ENCODE data around the gene UBE4B. TPM values are rescaled to one million over a fixed set of nuclear protein-coding genes. Genes with fewer than 3 reads are reported as not detected.

Gene UBE4B
- total and polyA plus RNA-seq, 2 of the 4 experiments (the other 2 are of a cell fraction), result 26.5 to 39.3 TPM

DNA sequence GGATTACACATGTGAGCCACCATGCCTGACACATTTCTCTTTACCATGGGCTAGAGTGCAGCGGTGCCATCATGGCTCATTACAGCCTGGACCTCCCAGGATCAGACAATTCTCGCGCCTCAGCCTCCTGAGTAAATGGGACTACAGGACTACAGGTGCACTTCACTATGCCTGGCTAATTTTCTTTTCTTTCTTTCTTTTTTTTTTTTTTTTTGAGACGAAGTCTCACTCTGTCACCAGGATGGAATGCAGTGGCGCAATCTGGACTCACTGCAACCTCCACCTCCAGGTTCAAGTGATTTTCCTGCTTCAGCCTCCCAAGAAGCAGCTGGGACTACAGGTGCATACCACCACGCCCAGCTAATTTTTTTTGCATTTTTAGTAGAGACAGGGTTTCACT lies 162.8 kb downstream of the UBE4B start:
- intact Hi-C loops (cut with micrococcal nuclease) (no loop called here), dilution Hi-C loops (cut with HindIII; ENCODE audit: low sequenced_read_pairs, unreplicated experiment) (no loop called here), in situ Hi-C loops (cut with MboI; ENCODE audit: low sequenced_read_pairs) (no loop called here)
- H4K91ac ChIP-seq (ENCODE audit: insufficient read depth, low read depth, low read length), result no peak overlapping the region
- H4K20me1 ChIP-seq (ENCODE audit: insufficient read depth, low read length), result no peaks in the 10 kb centered on the region
- H3K27ac ChIP-seq (ENCODE audit: insufficient read depth, low read length), result no peak overlapping the region
- no peak overlapping the region for H3K23ac ChIP-seq (ENCODE audit: low read depth, low read length)
- H3K4me1 ChIP-seq (ENCODE audit: control insufficient read depth, insufficient read depth, low read length), result peaks cover 2% of the 10 kb centered on the region
- H4K8ac ChIP-seq (ENCODE audit: low read depth in 2 of 2, low read length in 2 of 2), result no peak overlapping the region
- no peak for ATAC-seq (ENCODE audit: low read depth)
- no peak overlapping the region for H2BK20ac ChIP-seq (ENCODE audit: low read depth, low read length)
- ChIA-PET POLR2A (ENCODE audit: unreplicated experiment) (no interaction called here), CTCF (no interaction called here)
- no peak for TF ChIP-seq MAZ (IDR thresholded peaks at IDR 0.05; ENCODE audit: borderline replicate concordance, low read depth, low read length)
- TF ChIP-seq CEBPB (IDR thresholded peaks at IDR 0.05; ENCODE audit: low read depth, low read length), result peak; percentile 89
- no peak overlapping the region for H2BK5ac ChIP-seq (ENCODE audit: low read depth, low read length, poor library complexity, severe bottlenecking)
- H2BK15ac ChIP-seq (ENCODE audit: low read depth, low read length), result no peak overlapping the region
- H3K9ac ChIP-seq (ENCODE audit: low read depth, low read length), result no peak overlapping the region
- H3K18ac ChIP-seq (ENCODE audit: low read depth, low read length), result no peak overlapping the region
- H3K27me3 ChIP-seq (ENCODE audit: control insufficient read depth, insufficient read depth, low read length), result peaks cover 6% of the 10 kb centered on the region
- peak overlapping the region; percentile 61 for H2AFZ ChIP-seq (replicated peaks; ENCODE audit: low read length, poor library complexity)
- no peak overlapping the region for H2BK120ac ChIP-seq (ENCODE audit: low read depth, low read length)
- no peak overlapping the region for H3K56ac ChIP-seq (ENCODE audit: extremely low read depth, insufficient read depth, low read length)
- peak overlapping the region; percentile 87 for H2AK9ac ChIP-seq (replicated peaks; ENCODE audit: low read depth, low read length, poor library complexity)
- peak; percentile 66 for DNase-seq
- peak overlapping the region; percentile 81; the same call in 1 of the 2 replicates for H2AK5ac ChIP-seq (ENCODE audit: low read depth, low read length)
- BruUV-seq (replicated peaks), result no TSS peak
- H3K4me2 ChIP-seq (ENCODE audit: low read depth, low read length), result no peak overlapping the region
- 90% methylated on average over 3 of the region's 6 CpGs; no CpG with 5 or more reads in 1 of the 2 experiments for WGBS, 2 experiments (ENCODE audit: extremely low coverage in 2 of 2, insufficient read length in 1 of 2)
- no peak overlapping the region for H4K5ac ChIP-seq (ENCODE audit: low read depth, low read length)
- no peak overlapping the region for H3K14ac ChIP-seq (replicated peaks; ENCODE audit: low read depth, low read length)
- H3K9me3 ChIP-seq (ENCODE audit: control insufficient read depth, insufficient read depth, low read length), result no peaks in the 10 kb centered on the region
- H3K36me3 ChIP-seq (ENCODE audit: control insufficient read depth, insufficient read depth, low read length), result no peaks in the 10 kb centered on the region
- no peak overlapping the region for H3K4me3 ChIP-seq (ENCODE audit: insufficient read depth, low read depth, low read length)
- no peaks in the 10 kb centered on the region for H3K79me1 ChIP-seq (ENCODE audit: low read depth in 1 of 2, low read length in 2 of 2)
- no peak overlapping the region for H3K4ac ChIP-seq (ENCODE audit: low read depth, low read length)
- no peaks in the 10 kb centered on the region for H3K9me1 ChIP-seq (ENCODE audit: insufficient read depth, low read length)
